GM21390 (cell line): ENCODE measurements around the gene IL24.

ENCODE experiments used
- ATAC-seq: cut with Tn5 transposase; IDR thresholded peaks from one replicate; pipeline ENCODE4 v1.9.1; 2021; ENCODE audit not compliant: unreplicated experiment

IL24 gene

GRCh38 chr1:206903687-206904086 lies 6.4 kb downstream of the IL24 start:
- no peak for ATAC-seq

GRCh38 chr1:206904423-206905142 lies 7.3 kb downstream of the IL24 start:
- ATAC-seq = no peak

- ATAC-seq = no peak
Observed at GRCh38 chr1:206905295-206906164, 8.3 kb downstream of the IL24 start.

- ATAC-seq = no peak
Observed at GRCh38 chr1:206907304-206907991, 10.2 kb downstream of the IL24 start.

GRCh38 chr1:206908038-206908437 lies 10.8 kb downstream of the IL24 start:
- no peak for ATAC-seq

- ATAC-seq = no peak
Observed at GRCh38 chr1:206909161-206909882, 12.1 kb downstream of the IL24 start.

- ATAC-seq = no peak
Observed at GRCh38 chr1:206909883-206910318, 12.7 kb downstream of the IL24 start.

GRCh38 chr1:206911064-206911663 lies 13.9 kb downstream of the IL24 start:
- no peak for ATAC-seq

- ATAC-seq = no peak
Observed at GRCh38 chr1:206912445-206913095, 15.3 kb downstream of the IL24 start.

- no peak for ATAC-seq
Observed at GRCh38 chr1:206913766-206914537, 16.7 kb downstream of the IL24 start.

GRCh38 chr1:206915030-206915735 lies 17.9 kb downstream of the IL24 start:
- ATAC-seq = no peak

GRCh38 chr1:206916000-206916709 lies 18.9 kb downstream of the IL24 start:
- ATAC-seq = no peak

GRCh38 chr1:206918076-206918475 lies 20.8 kb downstream of the IL24 start:
- no peak for ATAC-seq

GRCh38 chr1:206921772-206922265 lies 24.6 kb downstream of the IL24 start, which contains the start of gene FCMR:
TSS of gene FCMR (minus strand) at chr1:206921941. CDS start at chr1:206921854, 87 bp downstream.
- ATAC-seq = peak; percentile 27

- no peak for ATAC-seq
Observed at GRCh38 chr1:206922524-206922923, 25.3 kb downstream of the IL24 start.

- ATAC-seq = peak; percentile 48
Observed at GRCh38 chr1:206923009-206923960, 26.0 kb downstream of the IL24 start.
